Measurements from ENCODE around the gene IGF1R.

The IGF1R gene

DNA sequence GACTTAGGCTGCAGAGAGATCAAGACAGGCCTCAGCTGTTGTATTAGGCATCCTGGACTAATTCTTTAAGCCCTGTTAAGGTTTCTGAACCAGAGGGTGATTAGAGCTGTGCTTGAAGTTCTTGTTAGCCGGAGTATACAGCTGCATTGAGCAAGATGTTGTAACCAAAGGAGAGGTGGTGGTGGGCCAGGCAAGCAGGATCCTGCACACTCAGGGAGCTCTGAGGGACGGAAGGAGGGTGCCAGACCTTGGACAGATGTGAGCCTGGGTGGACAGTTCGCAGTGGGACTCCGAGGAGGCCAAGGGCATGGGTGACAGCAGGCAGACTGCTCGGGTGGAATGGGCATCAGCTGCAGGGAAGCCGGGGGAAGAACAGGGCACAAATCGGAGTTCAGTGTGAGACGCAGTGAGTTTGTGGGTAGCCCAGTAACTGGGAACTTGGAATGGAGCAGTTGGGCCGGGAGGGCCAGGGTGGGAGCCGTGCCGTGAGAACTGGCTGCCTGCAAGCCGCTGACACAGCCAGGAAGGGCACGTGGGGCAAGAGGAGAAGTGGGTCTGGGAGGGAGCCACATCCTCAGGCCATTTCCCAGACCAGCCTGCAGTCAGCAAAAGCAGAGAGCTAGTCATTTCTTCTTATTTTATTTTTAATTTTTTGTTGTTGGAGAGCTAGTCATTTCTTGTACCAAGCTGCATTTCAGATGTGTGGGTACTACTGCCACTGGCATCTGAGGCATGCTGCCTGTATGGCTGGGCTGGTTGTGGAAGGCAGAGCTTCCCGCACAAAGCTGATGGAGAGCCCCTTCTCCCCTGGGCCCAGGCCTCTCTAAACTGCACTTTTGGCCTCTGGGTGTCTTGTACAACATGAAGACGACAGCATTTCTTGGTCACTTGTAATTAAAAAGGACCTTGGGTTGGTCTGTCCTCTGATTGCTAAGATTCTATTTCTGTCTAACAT is 298.2 kb downstream of the IGF1R start:
- no peak for DNase-seq (ENCODE audit: low spot score)

- DNase-seq (ENCODE audit: low spot score): no peak
These were observed 300.1 kb downstream of the IGF1R start for GRCh38 chr15:98948456-98948855.

GRCh38 chr15:98948941-98949340 is 300.6 kb downstream of the IGF1R start:
- DNase-seq (ENCODE audit: low spot score): no peak

GRCh38 chr15:98949624-98950023 is 301.3 kb downstream of the IGF1R start:
- DNase-seq (ENCODE audit: low spot score): no peak

DNA sequence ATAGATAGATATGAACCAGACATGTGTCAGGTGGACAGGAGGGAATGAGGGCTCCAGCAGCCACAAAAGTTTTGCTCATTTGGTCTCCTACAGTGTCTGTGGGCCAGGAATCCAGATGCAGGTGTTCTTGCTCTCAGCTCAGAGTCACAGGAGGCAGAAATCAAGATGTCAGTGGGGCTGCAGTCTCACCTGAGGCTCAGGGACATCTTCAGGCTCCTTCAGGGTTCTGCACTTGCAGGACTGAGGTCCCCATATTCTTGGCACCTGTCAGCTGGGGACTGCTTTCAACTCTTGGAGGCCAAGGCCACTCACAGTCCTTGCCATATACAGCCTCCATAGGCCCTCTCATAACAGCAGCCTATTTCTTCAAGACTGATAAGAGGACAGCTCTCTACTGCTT is 301.9 kb downstream of the IGF1R start:
- DNase-seq (ENCODE audit: low spot score): no peak

- no peak for DNase-seq (ENCODE audit: low spot score)
These were observed 302.7 kb downstream of the IGF1R start for GRCh38 chr15:98951004-98951403.

DNA sequence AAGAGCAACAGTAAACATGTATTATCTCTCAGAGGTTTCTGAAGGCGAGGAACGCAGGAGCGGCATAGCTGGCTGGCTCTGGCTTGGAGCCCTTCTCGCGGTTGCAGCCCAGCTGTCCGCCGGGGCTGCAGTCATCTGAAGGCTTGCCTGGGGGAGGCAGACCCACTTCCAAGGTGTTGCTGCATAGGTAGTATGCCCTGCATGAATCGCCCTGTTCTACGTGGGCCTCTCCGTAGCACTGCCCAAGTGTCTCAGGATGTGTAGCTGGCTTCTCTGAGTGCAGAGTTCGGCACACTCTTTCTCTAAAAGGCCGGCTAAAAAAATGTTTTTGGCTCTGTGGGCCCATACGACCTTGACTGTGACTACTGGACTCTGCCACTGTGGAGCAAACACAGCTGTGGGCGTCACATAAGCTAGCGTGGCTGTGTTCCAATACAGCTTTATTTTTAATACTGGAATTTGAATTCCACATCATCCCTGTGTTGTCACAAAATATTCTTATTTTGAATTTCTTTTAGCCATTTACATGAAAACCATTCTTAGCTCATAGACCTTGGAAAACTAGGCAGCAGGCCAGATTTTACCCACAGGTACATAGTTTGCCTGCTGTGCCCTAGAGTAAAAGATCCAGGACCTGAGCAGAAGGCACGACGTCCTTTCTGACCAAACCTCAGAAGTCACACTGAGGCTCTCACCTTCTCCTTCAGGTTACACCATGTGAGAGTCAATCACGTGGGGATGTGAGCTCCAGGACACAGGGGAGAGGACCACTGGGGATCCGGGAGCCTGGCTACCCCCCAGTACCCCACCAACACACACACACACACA is 303.4 kb downstream of the IGF1R start:
- no peak for DNase-seq (ENCODE audit: low spot score)

- no peak for DNase-seq (ENCODE audit: low spot score)
These were observed 304.1 kb downstream of the IGF1R start for GRCh38 chr15:98952381-98952803.

DNA sequence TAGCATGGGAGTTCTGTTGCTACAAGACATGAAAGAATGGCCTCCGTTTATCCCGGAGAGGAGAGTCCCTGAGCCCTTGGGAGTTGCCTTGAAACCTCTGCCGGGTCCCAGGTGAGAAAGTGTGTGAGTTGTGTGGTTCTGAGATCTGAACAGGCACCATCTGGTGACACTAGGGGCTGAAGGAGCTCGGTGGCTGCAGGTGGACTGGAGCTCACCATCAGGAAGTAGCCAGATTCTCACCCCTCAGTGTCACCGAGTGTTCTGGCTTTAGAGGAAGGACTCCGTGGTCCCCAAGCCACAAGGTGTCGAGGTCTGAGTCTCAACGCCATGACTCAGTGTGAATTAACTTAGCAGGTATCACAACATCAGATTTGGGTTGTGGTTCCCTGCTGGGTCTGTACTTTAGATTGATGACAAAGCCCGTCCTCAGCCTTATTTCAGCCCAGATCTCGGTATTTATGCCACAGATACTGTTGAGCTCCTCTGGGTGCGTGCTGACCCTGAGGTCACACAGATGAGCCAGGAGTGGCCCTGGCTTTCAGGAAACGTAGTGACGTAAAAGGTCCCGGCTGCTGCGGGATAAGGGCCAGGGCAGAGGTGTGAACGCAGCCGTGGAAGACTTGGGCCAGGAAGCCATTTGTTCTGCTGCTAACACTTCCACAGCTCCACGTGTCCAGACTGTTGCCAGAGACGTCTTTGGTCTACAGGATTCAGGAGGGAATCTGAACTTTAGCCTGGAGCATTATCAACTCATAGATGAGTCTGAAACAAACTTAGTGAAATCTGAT is 304.9 kb downstream of the IGF1R start:
- no peak for DNase-seq (ENCODE audit: low spot score)

DNA sequence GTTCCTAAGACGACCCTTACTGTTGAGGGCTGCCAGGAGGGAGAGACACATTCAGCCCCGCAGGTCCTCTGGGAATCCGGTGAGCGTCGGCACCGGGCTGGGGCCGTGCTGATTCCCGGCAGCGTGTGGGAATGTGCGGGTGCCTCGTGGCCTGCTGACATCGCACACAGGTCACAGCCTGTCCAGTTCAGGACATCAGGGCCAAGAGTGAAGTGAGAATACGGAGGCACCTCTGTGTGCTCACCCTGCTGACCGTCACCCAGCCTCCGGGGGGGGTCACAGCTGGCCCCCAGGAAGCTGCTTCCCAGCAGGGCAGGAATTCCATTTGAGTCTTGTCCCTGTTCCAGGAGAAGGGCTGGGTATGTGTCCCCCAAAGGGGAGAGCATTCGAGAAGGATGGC is 305.6 kb downstream of the IGF1R start:
- DNase-seq (ENCODE audit: low spot score): no peak

- no peak for DNase-seq (ENCODE audit: low spot score)
These were observed 306.1 kb downstream of the IGF1R start for GRCh38 chr15:98954411-98954810.

GRCh38 chr15:98955331-98955730 is 307.0 kb downstream of the IGF1R start:
- DNase-seq (ENCODE audit: low spot score): no peak

DNA sequence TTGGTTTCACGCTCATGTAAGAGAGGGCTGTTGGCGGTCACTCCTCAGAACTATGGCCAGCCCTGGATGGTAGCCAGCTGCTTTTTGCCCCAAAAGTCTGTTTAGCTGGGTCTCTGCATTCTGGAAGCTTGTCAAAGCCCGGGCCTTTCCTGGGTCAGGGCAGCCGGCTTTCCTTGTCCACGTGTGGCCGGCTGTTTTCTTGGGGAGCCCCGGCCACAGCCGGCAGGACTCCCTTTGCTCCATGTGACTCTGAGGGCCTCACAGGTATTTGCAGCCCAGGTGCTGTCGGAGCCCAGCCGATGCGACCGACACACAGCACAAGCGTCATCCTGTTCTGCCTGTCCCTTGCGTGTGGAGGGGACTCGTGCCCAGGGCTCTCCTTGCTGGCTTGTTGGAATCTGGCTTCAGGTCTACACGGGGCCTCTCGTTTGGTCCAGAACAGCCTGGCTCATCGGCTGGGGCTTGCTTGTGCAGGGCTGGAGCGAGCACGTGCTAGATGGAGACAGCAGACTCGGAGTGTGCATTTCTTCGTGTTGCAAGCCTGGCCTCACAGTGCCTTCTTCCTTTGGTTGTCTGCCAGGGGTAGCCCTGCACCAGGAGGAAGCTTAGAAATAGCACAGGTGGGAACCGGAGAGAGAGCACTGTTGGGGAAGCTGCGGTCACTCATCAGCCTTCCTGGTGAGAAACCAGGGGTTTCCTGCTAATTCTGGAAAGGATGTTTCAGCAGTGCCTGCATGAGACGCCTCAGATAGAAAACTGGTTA is 307.8 kb downstream of the IGF1R start:
- DNase-seq (ENCODE audit: low spot score): no peak

DNA sequence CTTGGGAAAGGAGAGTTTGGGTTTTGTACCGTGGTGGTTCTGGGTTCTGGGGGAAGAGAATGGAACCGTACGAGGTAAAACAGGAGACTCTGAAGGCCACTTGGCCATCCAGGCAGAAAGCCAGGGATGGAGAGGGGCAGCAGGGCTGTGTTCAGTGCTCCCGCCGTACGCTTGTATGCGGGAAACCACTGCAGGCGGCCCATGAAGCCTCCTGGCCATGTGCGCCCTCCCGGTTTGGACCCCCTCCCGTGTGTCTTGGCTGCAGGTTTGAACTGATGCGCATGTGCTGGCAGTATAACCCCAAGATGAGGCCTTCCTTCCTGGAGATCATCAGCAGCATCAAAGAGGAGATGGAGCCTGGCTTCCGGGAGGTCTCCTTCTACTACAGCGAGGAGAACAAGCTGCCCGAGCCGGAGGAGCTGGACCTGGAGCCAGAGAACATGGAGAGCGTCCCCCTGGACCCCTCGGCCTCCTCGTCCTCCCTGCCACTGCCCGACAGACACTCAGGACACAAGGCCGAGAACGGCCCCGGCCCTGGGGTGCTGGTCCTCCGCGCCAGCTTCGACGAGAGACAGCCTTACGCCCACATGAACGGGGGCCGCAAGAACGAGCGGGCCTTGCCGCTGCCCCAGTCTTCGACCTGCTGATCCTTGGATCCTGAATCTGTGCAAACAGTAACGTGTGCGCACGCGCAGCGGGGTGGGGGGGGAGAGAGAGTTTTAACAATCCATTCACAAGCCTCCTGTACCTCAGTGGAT is 308.6 kb downstream of the IGF1R start:
- no peak for DNase-seq (ENCODE audit: low spot score)

- DNase-seq (ENCODE audit: low spot score): no peak
These were observed 309.3 kb downstream of the IGF1R start for GRCh38 chr15:98957655-98958054.

DNA sequence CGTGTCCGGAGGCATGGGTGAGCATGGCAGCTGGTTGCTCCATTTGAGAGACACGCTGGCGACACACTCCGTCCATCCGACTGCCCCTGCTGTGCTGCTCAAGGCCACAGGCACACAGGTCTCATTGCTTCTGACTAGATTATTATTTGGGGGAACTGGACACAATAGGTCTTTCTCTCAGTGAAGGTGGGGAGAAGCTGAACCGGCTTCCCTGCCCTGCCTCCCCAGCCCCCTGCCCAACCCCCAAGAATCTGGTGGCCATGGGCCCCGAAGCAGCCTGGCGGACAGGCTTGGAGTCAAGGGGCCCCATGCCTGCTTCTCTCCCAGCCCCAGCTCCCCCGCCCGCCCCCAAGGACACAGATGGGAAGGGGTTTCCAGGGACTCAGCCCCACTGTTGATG is 309.7 kb downstream of the IGF1R start:
- no peak for DNase-seq (ENCODE audit: low spot score)

DNA sequence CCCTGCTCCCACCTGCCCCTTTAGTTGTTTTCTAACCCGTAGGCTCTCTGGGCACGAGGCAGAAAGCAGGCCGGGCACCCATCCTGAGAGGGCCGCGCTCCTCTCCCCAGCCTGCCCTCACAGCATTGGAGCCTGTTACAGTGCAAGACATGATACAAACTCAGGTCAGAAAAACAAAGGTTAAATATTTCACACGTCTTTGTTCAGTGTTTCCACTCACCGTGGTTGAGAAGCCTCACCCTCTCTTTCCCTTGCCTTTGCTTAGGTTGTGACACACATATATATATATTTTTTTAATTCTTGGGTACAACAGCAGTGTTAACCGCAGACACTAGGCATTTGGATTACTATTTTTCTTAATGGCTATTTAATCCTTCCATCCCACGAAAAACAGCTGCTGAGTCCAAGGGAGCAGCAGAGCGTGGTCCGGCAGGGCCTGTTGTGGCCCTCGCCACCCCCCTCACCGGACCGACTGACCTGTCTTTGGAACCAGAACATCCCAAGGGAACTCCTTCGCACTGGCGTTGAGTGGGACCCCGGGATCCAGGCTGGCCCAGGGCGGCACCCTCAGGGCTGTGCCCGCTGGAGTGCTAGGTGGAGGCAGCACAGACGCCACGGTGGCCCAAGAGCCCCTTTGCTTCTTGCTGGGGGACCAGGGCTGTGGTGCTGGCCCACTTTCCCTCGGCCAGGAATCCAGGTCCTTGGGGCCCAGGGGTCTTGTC is 310.7 kb downstream of the IGF1R start:
- DNase-seq (ENCODE audit: low spot score): no peak

GRCh38 chr15:98959640-98960007 is 311.3 kb downstream of the IGF1R start:
- no peak for DNase-seq (ENCODE audit: low spot score)

DNA sequence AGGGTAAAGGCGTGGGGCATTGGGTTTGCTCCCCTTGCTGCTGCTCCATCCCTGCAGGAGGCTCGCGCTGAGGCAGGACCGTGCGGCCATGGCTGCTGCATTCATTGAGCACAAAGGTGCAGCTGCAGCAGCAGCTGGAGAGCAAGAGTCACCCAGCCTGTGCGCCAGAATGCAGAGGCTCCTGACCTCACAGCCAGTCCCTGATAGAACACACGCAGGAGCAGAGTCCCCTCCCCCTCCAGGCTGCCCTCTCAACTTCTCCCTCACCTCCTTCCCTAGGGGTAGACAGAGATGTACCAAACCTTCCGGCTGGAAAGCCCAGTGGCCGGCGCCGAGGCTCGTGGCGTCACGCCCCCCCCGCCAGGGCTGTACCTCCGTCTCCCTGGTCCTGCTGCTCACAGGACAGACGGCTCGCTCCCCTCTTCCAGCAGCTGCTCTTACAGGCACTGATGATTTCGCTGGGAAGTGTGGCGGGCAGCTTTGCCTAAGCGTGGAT is 312.3 kb downstream of the IGF1R start:
- DNase-seq (ENCODE audit: low spot score): no peak

DNA sequence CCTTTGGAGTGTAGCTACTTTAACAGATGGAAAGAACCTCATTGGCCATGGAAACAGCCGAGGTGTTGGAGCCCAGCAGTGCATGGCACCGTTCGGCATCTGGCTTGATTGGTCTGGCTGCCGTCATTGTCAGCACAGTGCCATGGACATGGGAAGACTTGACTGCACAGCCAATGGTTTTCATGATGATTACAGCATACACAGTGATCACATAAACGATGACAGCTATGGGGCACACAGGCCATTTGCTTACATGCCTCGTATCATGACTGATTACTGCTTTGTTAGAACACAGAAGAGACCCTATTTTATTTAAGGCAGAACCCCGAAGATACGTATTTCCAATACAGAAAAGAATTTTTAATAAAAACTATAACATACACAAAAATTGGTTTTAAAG is 315.1 kb downstream of the IGF1R start:
- no peak for DNase-seq (ENCODE audit: low spot score)

All from iPS-NIHi11 (cell line).